GM18499 (cell line): Measurements from ENCODE around the gene AP2A1.
"Not testable (repeated sequence)": the region's sequence is repeated elsewhere in the genome, so short reads cannot be mapped to it uniquely, and the experiment has no call there.

Source experiments
- ATAC-seq: cut with Tn5 transposase; IDR thresholded peaks from one replicate; pipeline ENCODE4 v1.9.1; 2021; ENCODE audit warnings: moderate number of reproducible peaks; ENCODE audit not compliant: insufficient read depth, unreplicated experiment

AP2A1 gene

DNA sequence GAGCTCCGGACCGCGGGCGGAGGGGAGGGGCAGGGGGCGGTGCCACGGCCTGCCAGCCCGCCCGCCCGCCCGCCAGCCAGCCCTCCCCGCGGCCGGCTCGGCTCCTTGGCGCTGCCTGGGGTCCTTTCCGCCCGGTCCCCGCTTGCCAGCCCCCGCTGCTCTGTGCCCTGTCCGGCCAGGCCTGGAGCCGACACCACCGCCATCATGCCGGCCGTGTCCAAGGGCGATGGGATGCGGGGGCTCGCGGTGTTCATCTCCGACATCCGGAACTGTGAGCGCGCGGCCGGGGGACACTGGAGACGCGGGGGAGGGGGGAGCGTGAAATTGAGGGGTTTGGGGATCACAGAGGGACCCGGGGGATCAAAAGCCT lies at the start of gene AP2A1:
Gene AP2A1 (plus strand): TSS at position 72 of the 370 bp plus-strand sequence. CDS start 133 bp downstream, at position 205.
- ATAC-seq: no peak

DNA sequence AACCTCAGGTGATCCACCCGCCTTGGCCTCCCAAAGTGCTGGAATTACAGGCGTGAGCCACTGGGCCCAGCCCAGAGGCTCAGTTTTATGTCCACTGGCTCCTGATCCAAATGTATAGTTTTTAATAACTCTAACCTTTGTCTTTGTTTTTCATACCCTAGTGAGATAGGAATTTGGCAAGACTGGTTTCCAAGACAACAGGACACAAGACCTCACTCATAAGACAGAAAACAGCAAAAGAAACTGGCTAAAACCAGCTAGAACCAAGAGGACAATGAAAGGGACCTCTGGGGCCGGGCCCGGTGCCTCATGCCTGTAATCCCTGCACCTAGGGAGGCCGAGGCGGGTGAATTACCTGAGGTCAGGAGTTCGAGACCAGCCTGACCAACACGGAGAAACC lies 48.3 kb upstream of the AP2A1 start:
- ATAC-seq: no peak

DNA sequence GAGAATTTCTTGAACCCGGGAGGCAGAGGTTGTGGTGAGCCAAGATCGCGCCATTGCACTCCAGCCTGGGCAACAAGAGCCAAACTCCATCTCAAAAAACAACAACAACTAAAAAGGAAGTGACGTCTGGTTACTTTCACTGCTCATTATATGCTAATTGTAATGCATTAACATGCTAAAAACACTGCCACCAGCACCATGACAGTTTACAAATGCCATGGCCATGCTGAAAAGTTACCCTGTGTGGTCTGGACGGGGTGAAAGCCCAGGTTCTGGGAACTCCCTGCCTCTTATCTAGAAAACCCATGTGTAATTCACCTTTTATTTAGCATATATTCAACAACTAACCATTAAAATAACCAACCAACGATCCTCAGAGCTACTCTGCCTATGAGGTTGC lies 47.8 kb upstream of the AP2A1 start:
- no peak for ATAC-seq

DNA sequence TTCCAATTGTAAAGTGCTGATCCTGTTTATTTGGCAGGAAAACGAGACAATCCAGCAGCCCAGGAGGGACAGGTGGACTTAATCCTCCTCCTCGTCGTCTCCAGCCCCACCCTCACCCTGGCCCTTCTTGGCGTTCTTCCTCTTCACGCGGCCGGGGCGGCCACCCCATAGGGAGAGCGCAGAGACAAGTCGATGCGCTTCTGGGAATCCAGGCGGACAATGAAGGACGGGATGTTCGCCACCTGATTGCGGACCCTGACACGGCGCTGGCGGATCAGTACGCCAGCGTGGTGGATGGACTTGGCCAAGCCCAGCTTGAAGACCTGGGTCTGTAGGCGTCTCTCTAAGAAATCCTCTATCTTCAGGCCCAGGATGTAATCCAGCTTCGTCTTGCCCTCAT lies 47.4 kb upstream of the AP2A1 start:
- not testable (repeated sequence) for ATAC-seq

DNA sequence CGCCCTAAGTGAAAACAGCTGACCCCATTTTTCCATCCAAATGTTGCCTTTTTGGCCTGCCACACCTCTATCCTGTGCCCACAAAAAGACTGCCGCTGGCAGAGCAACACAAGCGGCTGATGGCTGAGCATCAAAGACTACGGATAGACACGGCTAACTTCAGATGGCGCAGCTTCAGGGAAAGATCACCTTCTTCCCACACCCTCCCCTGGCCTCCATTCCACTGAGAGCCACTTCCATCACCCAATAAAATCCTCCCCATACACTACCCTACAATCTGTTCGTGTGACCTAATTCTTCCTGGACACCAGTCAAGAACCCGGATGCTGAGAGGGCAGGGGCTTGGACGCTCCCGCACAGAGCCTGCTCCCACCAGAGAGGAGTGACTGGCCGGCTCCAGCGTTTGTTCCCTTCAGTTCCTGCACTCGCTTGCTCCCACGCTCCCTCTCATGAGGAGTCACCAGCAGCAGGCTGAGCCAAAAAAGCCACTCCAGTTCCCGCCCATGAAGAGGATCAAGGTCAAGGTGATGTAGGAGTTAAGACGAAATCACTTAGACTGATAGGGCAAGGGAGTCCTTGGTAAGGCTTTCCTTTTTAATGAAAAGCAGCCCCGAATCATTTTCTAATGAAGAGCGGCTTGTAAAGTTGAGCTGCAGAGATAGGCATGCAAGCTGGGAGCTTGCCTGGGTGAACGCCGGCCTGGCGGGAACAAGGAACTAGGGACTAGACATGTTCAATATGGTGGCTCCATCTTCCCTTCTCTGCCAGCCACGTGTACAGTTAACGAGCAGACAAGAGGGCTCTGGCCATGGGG lies 39.4 kb upstream of the AP2A1 start:
- ATAC-seq: no peak

DNA sequence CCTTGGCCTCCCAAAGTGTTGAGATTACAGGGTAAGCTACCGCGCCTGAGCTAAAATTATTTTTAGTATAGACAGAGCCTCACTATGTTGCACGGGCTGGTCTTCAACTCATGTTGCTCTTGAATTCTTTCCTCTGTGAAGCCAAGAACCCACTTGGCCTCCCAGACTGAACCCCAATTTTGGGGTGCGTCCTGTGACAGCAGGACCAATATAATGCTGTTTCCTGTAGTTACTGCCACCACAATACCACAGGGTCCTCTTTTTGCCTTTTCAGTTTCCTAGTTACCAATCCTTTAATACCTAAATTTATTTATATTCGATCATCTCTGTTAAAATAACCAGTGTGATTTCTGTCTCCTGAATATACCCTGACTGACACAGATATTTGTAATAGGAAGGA lies 36.6 kb upstream of the AP2A1 start:
- ATAC-seq: no peak

DNA sequence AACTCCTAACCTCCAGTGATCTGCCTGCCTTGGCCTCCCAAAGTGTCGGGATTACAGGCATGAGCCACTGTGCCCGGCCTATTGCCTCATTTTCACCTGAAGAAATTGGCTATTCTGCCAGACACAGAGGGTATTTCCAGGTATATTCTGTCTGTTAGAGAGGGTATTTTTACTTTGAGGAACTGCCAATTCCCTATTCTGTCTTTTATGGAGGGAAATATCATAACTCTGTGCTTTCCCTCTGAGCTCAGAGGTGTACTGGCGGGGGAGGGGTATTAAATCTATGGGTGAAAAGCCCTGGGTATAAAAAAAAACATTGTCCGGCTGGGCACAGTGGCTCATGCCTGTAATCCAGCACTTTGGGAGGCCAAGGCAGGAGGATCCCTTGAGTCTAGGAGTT lies 28.5 kb upstream of the AP2A1 start:
- ATAC-seq: no peak

DNA sequence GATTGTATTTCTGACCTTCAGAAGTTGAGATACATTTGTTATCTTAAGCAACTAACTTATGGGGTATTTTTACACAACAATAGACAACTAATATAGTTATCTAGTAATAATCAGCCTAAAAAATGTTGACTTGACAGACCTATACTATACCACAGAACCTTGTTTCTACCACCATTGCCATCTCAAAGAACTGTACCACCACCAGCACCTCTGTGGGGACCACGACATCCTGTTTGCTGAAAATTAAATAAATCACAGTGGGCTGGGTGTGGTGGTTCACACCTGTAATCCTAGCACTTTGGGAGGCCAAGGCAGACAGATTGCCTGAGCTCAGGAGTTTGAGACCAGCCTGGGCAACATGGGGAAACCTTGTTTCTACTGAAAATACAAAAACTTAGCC lies 27.7 kb upstream of the AP2A1 start:
- ATAC-seq: no peak

DNA sequence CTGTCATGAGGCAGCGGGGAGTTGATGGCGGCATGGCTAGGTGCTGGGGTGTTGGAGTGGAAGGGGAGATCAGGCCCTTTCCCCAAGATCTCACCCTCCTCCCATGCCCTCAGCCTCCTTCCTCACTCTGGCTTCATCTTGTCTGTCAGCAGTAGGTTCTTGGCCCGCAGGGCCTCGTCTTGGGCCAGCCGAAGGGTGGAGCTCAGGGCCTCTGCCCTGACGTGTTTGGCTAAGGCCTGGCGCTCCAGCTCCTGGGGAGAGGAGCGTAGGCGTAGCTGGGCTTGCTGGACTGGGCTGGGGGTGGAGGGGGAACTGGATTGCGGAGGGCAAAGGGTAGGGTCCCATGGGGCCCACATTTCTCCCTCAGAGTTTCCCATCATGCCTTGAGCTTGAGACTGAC lies 26.9 kb upstream of the AP2A1 start:
- no peak for ATAC-seq

DNA sequence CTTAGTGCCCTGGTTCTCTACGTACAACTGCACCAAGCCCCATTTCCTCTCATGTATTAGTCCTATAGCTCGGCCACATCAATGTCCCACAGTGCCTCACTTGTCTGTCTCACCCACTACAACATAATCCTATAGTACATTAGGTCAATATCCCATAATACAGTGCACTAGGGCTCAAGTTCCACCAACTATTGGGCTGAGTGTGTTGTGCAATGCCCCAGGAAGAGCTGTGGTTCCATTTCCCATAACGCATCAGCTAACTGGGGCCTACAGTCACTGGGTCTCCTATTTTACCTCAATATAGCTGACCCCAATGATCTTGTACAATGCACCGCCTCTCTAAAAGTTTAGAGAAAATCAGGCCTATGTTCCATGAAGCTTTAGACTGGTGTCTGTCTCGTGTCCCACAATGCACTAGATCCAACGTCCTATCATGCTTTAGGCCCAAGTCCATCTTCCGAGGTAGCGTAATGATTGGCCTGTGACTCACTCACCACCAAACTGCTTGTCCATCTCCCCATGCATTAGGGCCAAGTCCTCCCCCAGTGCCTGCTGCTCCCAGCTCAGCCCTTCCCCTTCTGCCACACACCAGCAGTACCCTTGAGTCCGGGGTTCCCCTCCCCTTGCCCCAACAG lies 25.5 kb upstream of the AP2A1 start:
- no peak for ATAC-seq

DNA sequence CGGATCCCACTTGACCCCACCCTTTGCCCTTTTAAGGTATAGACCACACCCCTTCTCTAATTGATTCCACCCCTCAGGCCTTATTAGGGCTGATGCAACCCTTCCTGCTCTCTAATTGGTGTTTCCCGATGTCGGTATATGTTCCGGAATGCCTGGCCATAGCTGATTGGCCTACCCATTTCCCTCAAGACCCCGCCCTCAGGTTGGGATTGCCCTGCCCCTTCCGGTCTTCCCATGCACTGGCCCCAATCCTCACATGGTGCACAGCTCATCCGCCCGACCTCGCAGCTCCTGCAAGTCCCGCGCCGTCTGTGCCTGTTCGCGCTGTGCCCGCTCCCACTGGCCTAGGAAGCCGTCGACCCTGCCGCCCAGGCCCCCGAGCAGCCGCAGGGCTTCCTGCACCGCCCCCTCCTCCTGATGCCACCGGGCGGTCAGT lies 21.8 kb upstream of the AP2A1 start:
- ATAC-seq: no peak

DNA sequence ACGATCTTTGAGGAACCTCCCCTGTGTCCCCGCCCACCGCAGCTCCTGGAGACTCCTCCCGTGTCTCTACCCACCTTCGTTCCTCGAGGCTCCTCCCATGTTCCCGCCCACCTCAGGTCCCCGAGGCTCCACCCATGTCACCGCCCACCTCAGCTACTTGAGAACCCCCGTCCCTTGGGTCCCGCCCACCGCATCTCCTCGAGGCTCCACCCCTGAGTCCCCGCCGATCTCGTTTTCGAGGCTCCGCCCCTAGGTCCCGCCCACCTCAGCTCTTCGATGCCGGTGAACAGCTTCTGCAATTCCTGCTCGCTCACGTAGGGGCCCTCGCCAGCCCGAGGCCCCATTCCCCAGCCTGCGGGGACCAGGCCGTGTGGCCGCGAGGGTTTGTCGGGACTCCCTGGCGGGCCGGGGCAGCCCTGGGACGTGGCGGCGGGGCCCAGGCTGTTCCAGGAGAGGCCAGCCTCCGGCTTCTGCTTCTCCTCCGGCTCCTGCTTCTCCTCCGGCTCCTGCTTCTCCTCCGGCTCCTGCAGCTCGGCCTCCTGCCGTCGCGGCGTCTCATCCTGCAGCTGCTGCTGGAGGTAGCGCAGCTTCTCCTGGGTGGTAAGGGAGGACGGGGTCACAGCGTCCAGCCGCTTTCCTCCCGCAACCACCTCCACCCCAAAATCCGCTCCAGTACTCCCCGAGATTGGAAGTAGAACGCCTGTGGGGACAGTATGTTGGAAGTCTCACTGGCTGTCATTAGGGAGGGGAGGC lies 20.4 kb upstream of the AP2A1 start:
- ATAC-seq: no peak

DNA sequence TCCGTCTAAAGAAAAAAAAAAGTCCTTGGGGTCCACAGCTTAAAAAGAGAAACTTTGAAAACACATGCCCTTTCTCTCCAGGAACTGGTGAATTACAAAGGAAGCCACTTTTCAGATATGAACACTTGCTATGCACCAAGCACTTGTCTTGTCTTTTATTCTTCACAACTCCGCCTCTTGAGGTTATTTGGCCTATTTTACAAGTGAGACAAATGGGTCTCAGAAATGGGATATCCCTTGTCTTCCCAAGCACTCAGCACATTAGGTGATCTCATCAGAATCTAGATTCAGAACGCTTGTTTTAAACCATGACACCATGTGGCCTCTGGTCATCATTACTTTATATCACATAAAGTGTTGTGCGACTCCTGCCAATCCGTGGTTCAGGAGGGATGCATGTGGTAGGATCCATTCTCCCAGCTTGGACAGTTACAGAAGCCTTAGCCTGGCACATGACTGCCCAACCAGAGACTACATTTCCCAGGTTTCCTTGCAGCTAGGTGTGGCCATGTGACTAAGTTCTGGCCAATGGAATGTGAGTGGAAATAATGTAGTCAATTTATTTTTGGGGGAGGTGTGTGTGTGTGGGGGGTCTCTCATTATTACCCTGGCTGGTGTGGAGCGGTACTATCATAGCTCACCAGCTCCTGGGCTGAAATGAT lies 17.6 kb upstream of the AP2A1 start:
- ATAC-seq: no peak

DNA sequence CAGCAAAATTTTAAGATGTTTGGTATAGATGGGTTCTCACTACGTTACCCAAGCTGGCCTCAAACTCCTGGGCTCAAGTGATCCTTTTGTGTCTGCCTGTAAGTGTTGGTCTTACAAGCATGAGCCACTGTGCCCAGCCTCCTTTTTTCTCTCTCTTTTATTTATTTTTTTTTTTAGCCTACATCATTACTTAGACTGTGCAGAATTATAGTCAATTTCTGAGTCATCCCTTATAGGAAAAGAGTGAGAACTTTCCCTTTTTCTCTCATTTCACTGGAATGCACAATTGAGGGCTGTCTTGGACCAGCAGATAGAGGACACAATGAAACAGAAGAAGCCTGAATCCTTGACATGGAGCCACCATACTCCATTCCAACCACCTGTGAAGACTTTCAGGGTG lies 17.0 kb upstream of the AP2A1 start:
- no peak for ATAC-seq

DNA sequence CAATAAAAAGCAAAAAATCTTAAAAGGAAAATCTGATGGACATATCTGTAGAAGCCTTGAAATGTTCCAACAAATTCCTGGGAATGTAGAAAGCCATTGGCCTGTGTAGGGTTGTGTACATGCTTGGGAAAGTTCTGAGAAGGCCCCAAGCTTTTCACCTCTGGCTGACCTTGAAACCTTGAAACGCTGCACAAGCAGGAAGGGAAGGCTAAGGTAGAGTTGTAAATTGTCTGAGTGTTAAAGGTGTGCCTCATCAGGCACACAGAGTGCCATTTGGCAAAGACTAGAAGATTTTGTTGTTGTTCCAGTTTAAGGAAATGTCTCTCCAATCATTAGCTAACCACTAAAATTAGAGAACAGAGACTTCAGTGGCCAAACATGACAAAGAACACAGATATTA lies 14.1 kb upstream of the AP2A1 start:
- no peak for ATAC-seq

DNA sequence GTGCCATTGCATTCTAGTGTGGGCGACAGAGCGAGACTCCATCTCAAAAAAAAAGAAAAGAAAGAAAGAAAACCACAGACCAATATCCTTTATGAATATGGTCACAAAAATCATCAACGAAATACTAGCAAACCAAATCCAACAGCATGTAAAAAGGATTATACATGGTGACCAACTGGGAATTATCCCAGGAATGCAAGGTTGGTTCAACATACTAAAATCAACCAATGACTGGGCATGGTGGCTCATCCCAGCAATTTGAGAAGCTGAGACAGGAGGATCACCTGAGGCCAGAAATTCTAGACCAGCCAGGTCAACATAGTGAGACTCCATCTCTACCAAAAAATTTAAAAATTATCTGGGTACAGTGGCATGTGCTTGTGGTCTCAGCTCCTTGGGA lies 10.8 kb upstream of the AP2A1 start:
- ATAC-seq: no peak

DNA sequence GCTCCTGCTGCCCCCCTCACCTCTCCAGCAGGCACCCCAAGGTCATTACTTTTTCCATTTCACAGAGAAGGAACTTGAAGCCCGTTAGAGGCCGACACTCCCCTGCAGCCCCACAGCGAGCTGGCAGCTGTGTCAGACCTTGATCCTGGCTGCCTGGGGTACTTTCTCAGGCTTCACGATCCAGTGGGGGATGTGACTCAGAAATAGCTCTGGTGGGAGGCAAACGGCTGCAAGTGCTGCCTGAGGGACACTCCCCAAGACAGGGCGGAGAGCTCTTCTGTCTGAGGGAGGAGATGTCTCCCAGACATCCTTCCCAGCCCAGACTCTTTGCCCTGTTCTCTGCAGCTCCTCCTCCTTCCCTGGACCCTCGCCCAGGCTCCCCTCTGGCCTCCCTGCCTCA lies 8.5 kb upstream of the AP2A1 start:
- no peak for ATAC-seq

DNA sequence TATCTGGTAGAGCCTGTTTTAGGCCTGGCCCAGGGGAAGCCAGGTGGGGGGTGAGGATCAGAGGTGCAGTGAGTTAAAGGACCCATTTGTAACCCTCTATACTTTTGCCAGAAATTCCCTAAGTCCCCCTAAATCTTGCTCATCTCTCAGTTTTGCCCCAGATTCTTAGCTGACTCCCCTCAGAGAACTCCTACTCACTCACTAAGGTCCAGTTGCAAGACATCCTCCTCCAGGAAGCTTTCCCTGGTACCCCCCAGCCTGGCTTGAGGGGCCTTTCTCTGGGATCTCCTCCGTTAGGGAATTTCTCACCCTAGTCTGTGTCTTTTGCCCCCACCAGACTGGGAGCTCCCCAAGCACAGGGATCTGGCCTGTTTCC lies 5.6 kb upstream of the AP2A1 start:
- ATAC-seq: no peak

DNA sequence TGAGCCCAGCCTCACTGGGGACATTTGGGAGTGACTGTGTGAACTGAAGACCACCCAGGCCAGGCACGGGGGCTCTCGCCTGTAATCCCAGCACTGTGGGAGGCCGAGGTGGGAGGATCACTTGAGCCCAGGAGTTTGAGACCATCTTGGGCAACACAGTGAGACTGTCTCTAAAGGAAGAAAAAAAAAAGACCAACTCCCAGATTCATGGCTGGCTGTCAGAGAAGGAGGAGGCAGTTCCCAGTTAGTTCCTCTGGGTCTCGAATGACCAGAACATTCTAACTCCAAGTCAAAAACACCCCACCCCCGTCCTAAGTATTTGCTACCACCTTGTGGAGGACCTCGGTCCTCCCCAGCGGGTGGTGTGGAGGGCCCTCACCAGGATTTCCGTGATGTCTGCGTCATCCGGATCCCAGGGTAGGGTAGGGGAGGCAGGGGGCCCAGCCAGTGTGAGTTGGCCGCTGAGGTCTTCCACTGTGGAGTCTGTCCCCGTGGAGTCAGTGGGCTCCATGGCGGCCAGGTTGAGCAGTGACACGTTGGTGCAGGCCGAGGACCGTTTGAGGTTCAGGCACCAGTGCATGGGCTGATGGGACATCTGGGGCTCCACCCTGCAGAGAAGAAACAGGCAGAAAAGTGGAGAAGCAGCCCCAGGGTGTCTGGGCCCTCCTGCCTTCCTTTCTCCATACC lies 5.0 kb upstream of the AP2A1 start:
- no peak for ATAC-seq

DNA sequence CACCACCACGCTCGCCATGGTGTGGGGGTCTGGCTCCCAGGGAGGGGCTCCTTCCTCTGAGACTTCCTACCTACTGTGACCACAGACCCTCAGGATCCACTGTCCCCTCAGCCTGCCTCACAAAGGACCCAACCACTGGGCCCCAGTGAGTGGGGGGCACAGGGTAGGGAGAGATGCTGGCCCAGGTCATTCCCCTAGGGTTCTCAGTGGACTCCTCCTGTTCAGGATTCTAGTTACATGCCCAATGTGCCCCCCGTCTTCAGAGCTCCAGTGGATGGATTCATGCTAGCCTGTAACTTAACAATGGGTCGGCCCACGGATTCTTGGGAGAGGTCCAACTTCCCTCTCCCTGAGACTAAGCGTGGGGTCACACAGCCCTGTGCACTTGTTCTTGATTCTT lies 3.6 kb upstream of the AP2A1 start, which contains the start of gene TSKS:
Gene TSKS (minus strand): TSS at position 77 of the 400 bp plus-strand sequence. CDS start 59 bp downstream, at position 18.
- ATAC-seq: no peak
